ENCODE results near the gene C2CD4D. TPM values are rescaled to one million over a fixed set of nuclear protein-coding genes. Genes with fewer than 3 reads are reported as not detected.

C2CD4D gene
- total RNA-seq, 1 experiment from 2014 or later, result 1.2 TPM

DNA sequence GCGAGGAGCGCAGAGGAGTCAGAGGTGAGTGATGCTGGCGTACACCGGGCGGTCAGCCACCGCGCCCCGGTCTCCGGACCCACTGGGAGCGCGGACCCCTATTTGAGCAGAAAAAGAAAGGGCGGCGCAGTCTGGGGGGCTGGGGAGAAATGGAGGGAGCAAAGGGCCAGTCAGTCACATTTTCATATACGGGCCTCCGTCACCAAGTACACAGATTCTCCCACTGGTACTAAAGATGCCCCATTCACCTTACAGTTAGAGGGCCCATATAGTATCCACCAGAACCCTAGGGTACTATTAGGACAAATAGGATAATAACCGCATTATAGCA, 573 bp downstream of the C2CD4D start:
- peaks cover 10% of the 10 kb centered on the region for H3K4me1 ChIP-seq (ENCODE audit: control insufficient read depth, insufficient read depth, low read length)
- CTCF ChIA-PET, result interaction anchor here (0.6 kb wide), 1 partner anchor 170 kb away, joined by 3 read pairs; no protein-coding TSS in a partner anchor

DNA sequence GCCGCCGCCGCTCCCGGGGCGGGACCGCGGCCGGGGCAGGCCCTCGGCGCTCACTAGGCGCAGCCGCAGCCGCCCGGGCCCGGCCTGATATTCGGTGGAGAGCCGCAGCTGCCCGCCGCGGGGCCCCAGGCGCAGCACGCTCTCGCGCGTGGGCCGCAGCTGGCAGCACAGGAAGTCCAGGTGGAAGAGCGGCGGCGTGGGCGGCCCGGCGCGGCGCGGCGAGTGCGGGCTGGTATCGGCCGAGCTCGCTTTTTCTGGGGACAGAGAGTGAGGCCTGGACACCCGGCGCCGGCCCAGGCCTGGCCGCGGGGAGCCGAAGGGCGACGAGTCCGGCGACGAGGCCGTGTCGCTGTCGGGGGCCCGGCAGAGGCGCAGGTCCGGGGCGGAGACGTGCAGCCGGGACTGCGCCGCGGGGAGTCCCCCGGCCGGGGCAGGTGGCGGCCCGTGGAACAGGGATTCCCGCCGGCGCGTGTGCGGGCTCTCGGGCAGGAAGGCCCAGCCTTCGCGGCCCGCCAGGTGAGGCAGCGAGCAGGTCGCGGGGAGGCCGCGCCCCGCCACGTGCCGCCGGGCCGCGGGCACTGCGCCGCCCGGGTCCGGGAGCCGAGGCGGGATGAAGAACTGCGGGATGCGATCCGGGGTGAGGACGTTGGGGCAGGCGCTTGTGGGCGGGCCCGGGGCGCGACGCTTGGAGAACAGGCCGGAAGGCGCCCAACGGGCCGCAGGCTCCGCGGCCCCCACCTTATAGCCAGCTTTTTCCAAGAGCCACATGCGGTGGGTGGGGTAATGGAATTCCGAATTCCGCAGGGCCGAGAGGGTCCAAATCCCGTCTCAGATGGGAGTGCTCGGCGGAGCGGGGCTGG, 1.2 kb downstream of the C2CD4D start:
- Histone ChIP-seq H3K27me3 (ENCODE audit: control insufficient read depth, insufficient read depth, low read length) (no peaks in the 10 kb centered on the region), H3K4me3 (ENCODE audit: low read depth in 2 of 2, low read length in 2 of 2) (no peak overlapping the region), H3K36me3 (ENCODE audit: control insufficient read depth, insufficient read depth, low read length) (no peaks in the 10 kb centered on the region), H3K27ac (ENCODE audit: low read length) (no peak overlapping the region), H3K4me1 (ENCODE audit: control insufficient read depth, insufficient read depth, low read length) (peaks cover 10% of the 10 kb centered on the region), H3K9me3 (ENCODE audit: control insufficient read depth, insufficient read depth, low read depth, low read length) (no peaks in the 10 kb centered on the region)
- ATAC-seq, result no peak
- ChIA-PET POLR2A (no interaction called here), CTCF (interaction anchor here (0.6 kb wide), 1 partner anchor 170 kb away, joined by 3 read pairs; no protein-coding TSS in a partner anchor)
- in situ Hi-C loops (cut with HindIII; ENCODE audit: low pct_unique_long_range_greater_than_20kb, low sequenced_read_pairs), result no loop called here
- intact Hi-C loops (cut with micrococcal nuclease; ENCODE audit: unreplicated experiment), result loop anchor here (10.0 kb wide), 3 partner anchors 144 to 394 kb away; no protein-coding TSS in a partner anchor
- no TSS peak for BruUV-seq (replicated peaks)
- DNase-seq (ENCODE audit: low read depth, low spot score), result no peak
- TF ChIP-seq TCF7L2 (IDR thresholded peaks at IDR 0.05; ENCODE audit: low read depth, low read length), result no peak
- no peak for TF ChIP-seq POLR2AphosphoS5 (IDR thresholded peaks at IDR 0.05; ENCODE audit: low read depth, low read length)

More for the DNA sequence above, 573 bp downstream of the C2CD4D start:
- intact Hi-C loops (cut with micrococcal nuclease; ENCODE audit: unreplicated experiment) (loop anchor here (10.0 kb wide), 3 partner anchors 144 to 394 kb away; no protein-coding TSS in a partner anchor), in situ Hi-C loops (cut with HindIII; ENCODE audit: low pct_unique_long_range_greater_than_20kb, low sequenced_read_pairs) (no loop called here)
- TF ChIP-seq, protein P1, sequence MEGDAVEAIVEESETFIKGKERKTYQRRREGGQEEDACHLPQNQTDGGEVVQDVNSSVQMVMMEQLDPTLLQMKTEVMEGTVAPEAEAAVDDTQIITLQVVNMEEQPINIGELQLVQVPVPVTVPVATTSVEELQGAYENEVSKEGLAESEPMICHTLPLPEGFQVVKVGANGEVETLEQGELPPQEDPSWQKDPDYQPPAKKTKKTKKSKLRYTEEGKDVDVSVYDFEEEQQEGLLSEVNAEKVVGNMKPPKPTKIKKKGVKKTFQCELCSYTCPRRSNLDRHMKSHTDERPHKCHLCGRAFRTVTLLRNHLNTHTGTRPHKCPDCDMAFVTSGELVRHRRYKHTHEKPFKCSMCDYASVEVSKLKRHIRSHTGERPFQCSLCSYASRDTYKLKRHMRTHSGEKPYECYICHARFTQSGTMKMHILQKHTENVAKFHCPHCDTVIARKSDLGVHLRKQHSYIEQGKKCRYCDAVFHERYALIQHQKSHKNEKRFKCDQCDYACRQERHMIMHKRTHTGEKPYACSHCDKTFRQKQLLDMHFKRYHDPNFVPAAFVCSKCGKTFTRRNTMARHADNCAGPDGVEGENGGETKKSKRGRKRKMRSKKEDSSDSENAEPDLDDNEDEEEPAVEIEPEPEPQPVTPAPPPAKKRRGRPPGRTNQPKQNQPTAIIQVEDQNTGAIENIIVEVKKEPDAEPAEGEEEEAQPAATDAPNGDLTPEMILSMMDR (IDR thresholded peaks at IDR 0.05), result no peak
- TF ChIP-seq POLR2AphosphoS5 (IDR thresholded peaks at IDR 0.05; ENCODE audit: low read depth, low read length), result no peak
- no peak for TF ChIP-seq TCF7L2 (IDR thresholded peaks at IDR 0.05; ENCODE audit: low read depth, low read length)
- BruUV-seq (replicated peaks), result no TSS peak
- DNase-seq (ENCODE audit: low read depth, low spot score) (no peak), ATAC-seq (peak; percentile 1; the same call in 1 of the 2 replicates)
- Histone ChIP-seq H3K9me3 (ENCODE audit: control insufficient read depth, insufficient read depth, low read depth, low read length) (no peaks in the 10 kb centered on the region), H3K36me3 (ENCODE audit: control insufficient read depth, insufficient read depth, low read length) (no peaks in the 10 kb centered on the region), H3K27ac (ENCODE audit: low read length) (peak overlapping the region; percentile 90), H3K27me3 (ENCODE audit: control insufficient read depth, insufficient read depth, low read length) (no peaks in the 10 kb centered on the region), H3K4me3 (ENCODE audit: low read depth in 2 of 2, low read length in 2 of 2) (peak overlapping the region; percentile 57 to 73)
- POLR2A ChIA-PET, result no interaction called here

- Histone ChIP-seq H3K36me3 (ENCODE audit: control insufficient read depth, insufficient read depth, low read length) (no peaks in the 10 kb centered on the region), H3K27ac (ENCODE audit: low read length) (no peak overlapping the region), H3K4me1 (ENCODE audit: control insufficient read depth, insufficient read depth, low read length) (peaks cover 10% of the 10 kb centered on the region), H3K4me3 (ENCODE audit: low read depth in 2 of 2, low read length in 2 of 2) (no peak overlapping the region), H3K27me3 (ENCODE audit: control insufficient read depth, insufficient read depth, low read length) (no peaks in the 10 kb centered on the region), H3K9me3 (ENCODE audit: control insufficient read depth, insufficient read depth, low read depth, low read length) (no peaks in the 10 kb centered on the region)
- TF ChIP-seq SIN3A (IDR thresholded peaks at IDR 0.05; ENCODE audit: borderline replicate concordance, insufficient read depth, low read depth, low read length) (no peak), POLR2AphosphoS5 (IDR thresholded peaks at IDR 0.05; ENCODE audit: low read depth, low read length) (no peak), TCF7L2 (IDR thresholded peaks at IDR 0.05; ENCODE audit: low read depth, low read length) (no peak)
- TF ChIP-seq, protein P2, sequence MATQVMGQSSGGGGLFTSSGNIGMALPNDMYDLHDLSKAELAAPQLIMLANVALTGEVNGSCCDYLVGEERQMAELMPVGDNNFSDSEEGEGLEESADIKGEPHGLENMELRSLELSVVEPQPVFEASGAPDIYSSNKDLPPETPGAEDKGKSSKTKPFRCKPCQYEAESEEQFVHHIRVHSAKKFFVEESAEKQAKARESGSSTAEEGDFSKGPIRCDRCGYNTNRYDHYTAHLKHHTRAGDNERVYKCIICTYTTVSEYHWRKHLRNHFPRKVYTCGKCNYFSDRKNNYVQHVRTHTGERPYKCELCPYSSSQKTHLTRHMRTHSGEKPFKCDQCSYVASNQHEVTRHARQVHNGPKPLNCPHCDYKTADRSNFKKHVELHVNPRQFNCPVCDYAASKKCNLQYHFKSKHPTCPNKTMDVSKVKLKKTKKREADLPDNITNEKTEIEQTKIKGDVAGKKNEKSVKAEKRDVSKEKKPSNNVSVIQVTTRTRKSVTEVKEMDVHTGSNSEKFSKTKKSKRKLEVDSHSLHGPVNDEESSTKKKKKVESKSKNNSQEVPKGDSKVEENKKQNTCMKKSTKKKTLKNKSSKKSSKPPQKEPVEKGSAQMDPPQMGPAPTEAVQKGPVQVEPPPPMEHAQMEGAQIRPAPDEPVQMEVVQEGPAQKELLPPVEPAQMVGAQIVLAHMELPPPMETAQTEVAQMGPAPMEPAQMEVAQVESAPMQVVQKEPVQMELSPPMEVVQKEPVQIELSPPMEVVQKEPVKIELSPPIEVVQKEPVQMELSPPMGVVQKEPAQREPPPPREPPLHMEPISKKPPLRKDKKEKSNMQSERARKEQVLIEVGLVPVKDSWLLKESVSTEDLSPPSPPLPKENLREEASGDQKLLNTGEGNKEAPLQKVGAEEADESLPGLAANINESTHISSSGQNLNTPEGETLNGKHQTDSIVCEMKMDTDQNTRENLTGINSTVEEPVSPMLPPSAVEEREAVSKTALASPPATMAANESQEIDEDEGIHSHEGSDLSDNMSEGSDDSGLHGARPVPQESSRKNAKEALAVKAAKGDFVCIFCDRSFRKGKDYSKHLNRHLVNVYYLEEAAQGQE (IDR thresholded peaks at IDR 0.05; ENCODE audit: insufficient read depth in 1 of 2, low read depth in 2 of 2, low read length in 1 of 2), result no peak
- TF ChIP-seq, protein P1 (IDR thresholded peaks at IDR 0.05), result no peak
- no TSS peak for BruUV-seq (replicated peaks)
- in situ Hi-C loops (cut with HindIII; ENCODE audit: low pct_unique_long_range_greater_than_20kb, low sequenced_read_pairs) (no loop called here), intact Hi-C loops (cut with micrococcal nuclease; ENCODE audit: unreplicated experiment) (loop anchor here (2.0 to 10.0 kb wide), 4 partner anchors 75 to 393 kb away; partner anchors contain the start of gene MRPL9)
- CTCF ChIA-PET, result no interaction called here
- POLR2A ChIA-PET, result interaction anchor here (0.6 kb wide), 1 partner anchor 147 kb away, joined by 3 read pairs; no protein-coding TSS in a partner anchor
- DNase-seq (ENCODE audit: low read depth, low spot score), result no peak
- no peak for ATAC-seq
Observed at GRCh38 chr1:151837884-151838221, 1.8 kb downstream of the C2CD4D start.

All from Panc1 (cell line).